SH-SY5Y (cell line): ENCODE results near the gene SUPT4H1.

Experiments used
- GATA2 ChIP-seq: IDR thresholded peaks from 2 replicates; pipeline ENCODE4 v1.6.1; 2011; ENCODE audit warnings: mild to moderate bottlenecking, low read depth, low read length
- GATA3 ChIP-seq: IDR thresholded peaks from 2 replicates; pipeline ENCODE4 v1.6.1; 2011; ENCODE audit warnings: low read depth, mild to moderate bottlenecking, low read length, moderate library complexity

- TF ChIP-seq GATA3 = no peak
- no peak for TF ChIP-seq GATA2
Observed at GRCh38 chr17:58388302-58389190, 36.5 kb upstream of the SUPT4H1 start.
